NOMO-1 (cell line): ENCODE data around the gene GPRIN3.

Experiments used
- DNase-seq, 2 experiments: peaks; one replicate each; lab custom pipeline; 2025; ENCODE audit not compliant: unreplicated experiment in 2 of 2; lab: John Stamatoyannopoulos, UW

Gene GPRIN3

GRCh38 chr4:89307446-89308160, at the start of gene GPRIN3:
Gene GPRIN3, minus strand, starts transcription at chr4:89307800. Its CDS starts 57,690 bp downstream, at chr4:89250110.
- peak; percentile 35 to 50 for DNase-seq

GRCh38 chr4:89357340-89357739, 49.7 kb upstream of the GPRIN3 start:
- no peak for DNase-seq

- no peak for DNase-seq
Measured at GRCh38 chr4:89356086-89356485, 48.5 kb upstream of the GPRIN3 start.

GRCh38 chr4:89353514-89353913, 45.9 kb upstream of the GPRIN3 start:
- DNase-seq = no peak

- DNase-seq = no peak
Measured at GRCh38 chr4:89352541-89352940, 44.9 kb upstream of the GPRIN3 start.

- no peak for DNase-seq
Measured at GRCh38 chr4:89351201-89351600, 43.6 kb upstream of the GPRIN3 start.

GRCh38 chr4:89347363-89348025, 39.9 kb upstream of the GPRIN3 start:
- no peak for DNase-seq

GRCh38 chr4:89344571-89344970, 37.0 kb upstream of the GPRIN3 start:
- no peak for DNase-seq

GRCh38 chr4:89338206-89338605, 30.6 kb upstream of the GPRIN3 start:
- no peak for DNase-seq

GRCh38 chr4:89337681-89338080, 30.1 kb upstream of the GPRIN3 start:
- DNase-seq = no peak

- DNase-seq = no peak
Measured at GRCh38 chr4:89336818-89337420, 29.3 kb upstream of the GPRIN3 start.

GRCh38 chr4:89334830-89335229, 27.2 kb upstream of the GPRIN3 start:
- DNase-seq = no peak

GRCh38 chr4:89334311-89334710, 26.7 kb upstream of the GPRIN3 start:
- DNase-seq = peak; percentile 53 to 67

- peak in 1 of 2 experiments; percentile 63 for DNase-seq
Measured at GRCh38 chr4:89331686-89332544, 24.3 kb upstream of the GPRIN3 start.

GRCh38 chr4:89331197-89331596, 23.6 kb upstream of the GPRIN3 start:
- DNase-seq = no peak

GRCh38 chr4:89329280-89329679, 21.7 kb upstream of the GPRIN3 start:
- DNase-seq = no peak

- DNase-seq = peak; percentile 73 to 97
Measured at GRCh38 chr4:89324671-89325070, 17.1 kb upstream of the GPRIN3 start.

- DNase-seq = no peak
Measured at GRCh38 chr4:89322671-89323070, 15.1 kb upstream of the GPRIN3 start.

- DNase-seq = no peak
Measured at GRCh38 chr4:89319756-89320155, 12.2 kb upstream of the GPRIN3 start.

- peak; percentile 66 to 93 for DNase-seq
Measured at GRCh38 chr4:89316931-89317366, 9.3 kb upstream of the GPRIN3 start.

- peak in 1 of 2 experiments; percentile 31 for DNase-seq
Measured at GRCh38 chr4:89316211-89316610, 8.6 kb upstream of the GPRIN3 start.
